ENCODE data around the gene TLCD3B.
"Not testable (repeated sequence)": the region's sequence is repeated elsewhere in the genome, so short reads cannot be mapped to it uniquely, and the experiment has no call there.

TLCD3B gene

DNA sequence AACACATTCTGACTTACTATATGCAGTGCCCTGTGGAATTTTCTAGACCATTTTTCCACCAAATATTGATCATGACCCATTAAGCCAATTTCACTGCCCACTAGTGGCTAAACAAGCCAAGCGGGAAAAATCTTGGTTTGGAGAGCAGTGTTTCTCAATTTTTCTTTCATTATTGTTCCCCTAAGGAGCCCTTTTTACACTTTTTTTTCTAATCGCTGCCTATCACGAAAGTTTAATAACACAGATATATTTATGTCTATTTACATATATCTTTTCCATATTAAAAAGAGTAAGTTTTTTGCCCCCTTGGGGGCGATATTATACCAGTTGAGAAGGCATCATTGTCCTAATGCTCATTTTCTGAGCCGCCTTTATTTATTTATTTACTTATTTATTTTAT is 10.8 kb upstream of the TLCD3B start:
- Mint-ChIP-seq H3K36me3 (no peaks in the 10 kb centered on the region), H3K27ac (no peak overlapping the region), H3K9me3 (no peaks in the 10 kb centered on the region), H3K4me1 (peaks cover 6% of the 10 kb centered on the region), H3K4me3 (no peak overlapping the region), H3K27me3 (peaks cover 24% of the 10 kb centered on the region)
- ATAC-seq: no peak

GRCh38 chr16:30040690-30041089 is 9.6 kb upstream of the TLCD3B start:
- ATAC-seq, H3K4me3 Mint-ChIP-seq, H3K9me3 Mint-ChIP-seq, H3K4me1 Mint-ChIP-seq, H3K36me3 Mint-ChIP-seq: not testable (repeated sequence)
- Mint-ChIP-seq H3K27me3 (peaks cover 24% of the 10 kb centered on the region), H3K27ac (peak overlapping the region; percentile 19)

DNA sequence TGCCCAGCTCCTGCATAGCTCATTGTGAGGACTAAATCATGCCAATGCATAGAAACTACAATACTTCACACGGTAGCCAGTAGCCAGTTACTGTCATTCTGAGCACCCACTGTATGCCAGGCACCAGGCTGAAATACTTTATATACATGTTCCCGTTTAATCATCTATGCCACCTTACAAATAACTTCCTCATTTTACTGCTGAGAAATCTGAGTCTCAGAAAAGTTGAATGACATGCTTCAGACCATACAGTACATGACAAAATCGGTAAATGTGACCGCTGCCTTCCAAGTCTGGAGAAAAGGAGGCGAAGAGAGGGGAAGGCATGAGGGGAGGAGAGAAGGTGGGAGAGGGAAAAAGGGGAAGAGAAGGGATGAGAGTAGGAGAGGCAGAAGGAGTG is 9.2 kb upstream of the TLCD3B start:
- ATAC-seq: peak; percentile 57
- Mint-ChIP-seq H3K4me3 (no peak overlapping the region), H3K9me3 (no peaks in the 10 kb centered on the region), H3K36me3 (no peaks in the 10 kb centered on the region), H3K4me1 (peaks cover 9% of the 10 kb centered on the region), H3K27ac (peak overlapping the region; percentile 19), H3K27me3 (peaks cover 24% of the 10 kb centered on the region)

DNA sequence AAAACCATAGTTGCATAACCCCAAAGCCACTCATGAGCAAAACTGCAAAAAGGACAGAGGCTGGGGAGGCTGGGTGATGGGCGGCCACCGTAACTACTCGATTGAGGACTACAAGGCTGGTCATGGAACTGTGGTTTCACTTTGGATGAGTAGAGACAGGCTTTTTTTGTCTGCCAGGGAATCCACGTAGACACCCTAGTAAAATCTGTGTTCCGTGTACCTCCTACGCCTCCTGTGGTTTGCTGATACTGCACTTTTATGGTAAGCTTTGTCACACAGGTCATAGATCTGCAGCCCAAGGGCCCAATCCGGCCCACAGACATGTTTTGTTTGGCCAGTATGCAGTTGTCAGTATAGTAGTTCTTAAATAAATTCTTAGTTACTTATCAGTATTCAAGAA is 2.2 kb upstream of the TLCD3B start:
- ATAC-seq: peak; percentile 64
- Mint-ChIP-seq H3K27me3 (peaks cover 87% of the 10 kb centered on the region), H3K4me1 (peaks cover 20% of the 10 kb centered on the region), H3K4me3 (no peak overlapping the region), H3K36me3 (no peaks in the 10 kb centered on the region), H3K9me3 (no peaks in the 10 kb centered on the region), H3K27ac (no peak overlapping the region)

DNA sequence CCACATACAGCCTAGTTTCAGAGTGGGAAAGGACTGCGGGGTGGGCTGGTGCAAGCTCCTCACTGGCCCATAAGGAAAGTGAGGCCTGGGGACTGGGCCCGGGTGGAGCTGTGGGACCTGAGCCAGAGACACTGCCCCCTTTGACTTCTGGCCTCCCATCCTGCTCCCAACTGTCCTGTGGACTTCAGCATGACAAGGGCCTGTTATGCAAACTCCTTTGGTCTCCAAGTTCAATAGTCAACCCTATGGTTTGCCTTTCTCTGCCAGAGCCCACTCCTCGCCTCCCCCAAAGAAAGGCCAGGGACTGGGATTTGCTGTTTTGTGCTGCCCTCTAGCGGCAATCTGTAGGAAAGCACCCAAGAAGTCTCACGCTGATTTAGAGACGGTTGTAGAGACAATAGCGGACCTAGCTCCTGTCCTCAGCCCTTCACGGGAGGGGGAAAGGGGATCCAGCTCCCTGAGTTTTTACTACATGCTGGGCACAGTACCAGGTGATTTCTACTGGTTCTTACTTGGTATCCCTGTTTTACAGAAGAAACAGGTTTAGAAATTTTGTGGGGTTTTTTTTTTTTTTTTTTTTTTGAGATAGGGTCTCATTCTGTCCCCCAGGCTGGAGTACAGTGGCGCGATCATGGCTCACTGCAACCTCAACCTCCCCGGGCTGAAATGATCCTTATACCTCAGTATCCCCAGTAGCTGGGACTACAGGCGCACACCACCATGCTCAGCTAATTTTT is 1.2 kb upstream of the TLCD3B start:
- Mint-ChIP-seq H3K36me3 (no peaks in the 10 kb centered on the region), H3K27me3 (peaks cover 97% of the 10 kb centered on the region), H3K4me3 (no peak overlapping the region), H3K27ac (no peak overlapping the region), H3K9me3 (no peaks in the 10 kb centered on the region), H3K4me1 (peaks cover 20% of the 10 kb centered on the region)
- no peak for ATAC-seq

GRCh38 chr16:30031477-30031918 is 427 bp upstream of the TLCD3B start:
- peaks cover 20% of the 10 kb centered on the region for H3K4me1 Mint-ChIP-seq
- H3K9me3 Mint-ChIP-seq: no peaks in the 10 kb centered on the region
- ATAC-seq: no peak
- H3K27ac Mint-ChIP-seq: no peak overlapping the region
- H3K4me3 Mint-ChIP-seq: no peak overlapping the region
- H3K27me3 Mint-ChIP-seq: peaks cover 100% of the 10 kb centered on the region
- no peaks in the 10 kb centered on the region for H3K36me3 Mint-ChIP-seq

- Mint-ChIP-seq H3K4me3 (no peak overlapping the region), H3K4me1 (peaks cover 23% of the 10 kb centered on the region), H3K27ac (no peak overlapping the region), H3K27me3 (peaks cover 97% of the 10 kb centered on the region), H3K9me3 (no peaks in the 10 kb centered on the region), H3K36me3 (no peaks in the 10 kb centered on the region)
- no peak for ATAC-seq
Measured at GRCh38 chr16:30030011-30030685, 923 bp downstream of the TLCD3B start.

DNA sequence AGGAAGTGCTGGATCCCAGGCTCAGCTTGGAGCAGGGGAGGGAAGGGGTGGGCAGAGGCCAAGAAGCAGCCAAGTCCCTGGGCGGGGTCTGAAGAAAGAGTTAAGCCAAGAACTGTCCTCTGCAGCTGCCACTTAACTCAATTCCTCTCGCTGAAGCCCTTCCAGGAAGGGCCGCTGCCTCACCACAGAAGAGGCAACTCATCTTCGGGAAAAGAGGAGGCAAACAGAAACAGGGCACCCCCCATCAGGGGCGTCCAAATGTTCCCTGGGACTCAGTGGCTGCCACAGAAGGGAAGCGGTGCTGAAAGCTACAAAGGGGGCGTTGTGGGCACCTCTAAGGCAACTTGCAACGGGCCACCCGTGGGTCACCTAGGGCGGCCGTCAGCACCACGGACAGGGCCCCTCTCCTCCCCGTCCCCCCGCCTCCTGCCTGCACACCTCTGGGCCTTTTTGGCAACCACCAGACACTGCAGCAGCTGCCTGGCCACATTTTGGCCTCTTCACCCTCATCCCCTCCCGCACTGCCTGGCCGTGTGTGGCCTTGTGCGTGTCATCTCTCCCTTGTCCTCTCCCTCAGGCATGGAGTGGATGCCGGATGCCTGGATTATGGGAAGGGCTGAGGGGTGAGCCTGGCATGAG is 2.5 kb downstream of the TLCD3B start:
- peaks cover 20% of the 10 kb centered on the region for H3K4me1 Mint-ChIP-seq
- H3K4me3 Mint-ChIP-seq: no peak overlapping the region
- H3K36me3 Mint-ChIP-seq: no peaks in the 10 kb centered on the region
- no peak overlapping the region for H3K27ac Mint-ChIP-seq
- no peak for ATAC-seq
- H3K27me3 Mint-ChIP-seq: peaks cover 94% of the 10 kb centered on the region
- no peaks in the 10 kb centered on the region for H3K9me3 Mint-ChIP-seq

DNA sequence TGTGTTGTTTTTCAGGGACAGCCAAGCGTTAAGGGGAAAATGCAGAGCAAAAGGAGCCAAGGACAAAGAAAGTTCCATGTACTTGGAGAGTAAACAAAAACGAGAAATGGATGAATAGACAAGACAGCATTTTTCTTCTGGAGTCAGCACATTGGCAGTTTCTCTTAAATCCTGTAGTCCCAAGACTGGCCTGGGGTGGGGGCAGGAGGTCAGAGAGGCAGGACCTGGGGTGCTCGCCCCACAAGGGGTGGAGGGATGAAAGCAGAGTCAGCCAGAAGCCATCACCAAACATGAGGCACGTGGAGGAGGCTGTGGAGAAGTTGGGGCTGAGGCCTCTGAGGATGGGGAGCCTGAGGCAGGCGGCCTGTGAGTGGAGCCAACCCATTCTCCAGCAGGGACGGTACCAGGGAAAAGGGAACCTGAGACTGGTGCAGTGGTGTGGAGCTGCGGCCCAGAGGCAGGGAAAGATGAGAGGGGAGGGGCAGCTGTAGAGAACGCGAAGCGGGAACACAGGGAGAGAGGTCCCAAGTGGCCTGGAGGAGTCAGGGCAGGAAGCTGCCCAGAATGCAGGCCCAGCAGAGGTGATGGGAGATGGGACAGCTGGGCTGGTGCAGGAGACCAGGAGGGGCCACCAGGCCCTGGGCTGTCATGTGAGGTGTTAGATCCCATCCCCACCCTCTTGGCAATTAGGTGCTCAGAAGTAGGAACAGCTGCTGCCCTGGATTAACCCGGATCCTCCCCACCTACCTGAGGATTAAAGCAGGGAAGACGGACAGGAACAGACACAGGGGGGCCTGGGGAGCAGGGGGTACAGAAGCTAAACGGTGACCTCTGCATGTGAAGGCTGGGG is 3.3 kb downstream of the TLCD3B start:
- peaks cover 20% of the 10 kb centered on the region for H3K4me1 Mint-ChIP-seq
- no peaks in the 10 kb centered on the region for H3K36me3 Mint-ChIP-seq
- no peak overlapping the region for H3K4me3 Mint-ChIP-seq
- H3K27ac Mint-ChIP-seq: no peak overlapping the region
- peaks cover 92% of the 10 kb centered on the region for H3K27me3 Mint-ChIP-seq
- no peaks in the 10 kb centered on the region for H3K9me3 Mint-ChIP-seq
- ATAC-seq: no peak

- H3K27ac Mint-ChIP-seq: no peak overlapping the region
- H3K36me3 Mint-ChIP-seq: no peaks in the 10 kb centered on the region
- H3K4me1 Mint-ChIP-seq: peaks cover 16% of the 10 kb centered on the region
- H3K4me3 Mint-ChIP-seq: no peak overlapping the region
- peaks cover 79% of the 10 kb centered on the region for H3K27me3 Mint-ChIP-seq
- no peaks in the 10 kb centered on the region for H3K9me3 Mint-ChIP-seq
- ATAC-seq: no peak
Measured at GRCh38 chr16:30026449-30026848, 4.6 kb downstream of the TLCD3B start.

GRCh38 chr16:30025574-30025973 is 5.5 kb downstream of the TLCD3B start:
- no peaks in the 10 kb centered on the region for H3K9me3 Mint-ChIP-seq
- H3K4me1 Mint-ChIP-seq: peaks cover 25% of the 10 kb centered on the region
- peaks cover 70% of the 10 kb centered on the region for H3K27me3 Mint-ChIP-seq
- H3K27ac Mint-ChIP-seq: no peak overlapping the region
- no peaks in the 10 kb centered on the region for H3K36me3 Mint-ChIP-seq
- H3K4me3 Mint-ChIP-seq: no peak overlapping the region
- ATAC-seq: no peak

DNA sequence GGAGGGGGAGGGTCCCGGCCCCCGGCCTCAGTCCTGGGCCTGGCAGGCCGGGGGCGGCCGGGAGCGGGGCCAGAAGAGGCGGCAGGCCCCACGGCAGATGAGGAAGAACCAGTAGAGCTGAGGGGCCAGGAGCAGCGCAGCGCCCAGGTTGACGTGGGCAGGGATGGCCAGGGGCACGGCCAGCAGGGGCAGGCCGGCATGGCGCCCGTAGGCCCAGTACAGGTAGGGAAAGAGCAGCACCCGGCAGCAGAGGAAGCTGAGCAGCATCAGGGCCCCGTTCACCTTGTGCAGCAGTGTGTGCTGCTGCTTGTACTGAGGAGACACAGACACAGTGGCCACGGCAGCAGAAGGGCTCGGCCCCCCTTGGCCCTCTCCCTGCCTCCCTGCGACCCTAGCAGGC is 5.9 kb downstream of the TLCD3B start:
- ATAC-seq: no peak
- H3K9me3 Mint-ChIP-seq: no peaks in the 10 kb centered on the region

DNA sequence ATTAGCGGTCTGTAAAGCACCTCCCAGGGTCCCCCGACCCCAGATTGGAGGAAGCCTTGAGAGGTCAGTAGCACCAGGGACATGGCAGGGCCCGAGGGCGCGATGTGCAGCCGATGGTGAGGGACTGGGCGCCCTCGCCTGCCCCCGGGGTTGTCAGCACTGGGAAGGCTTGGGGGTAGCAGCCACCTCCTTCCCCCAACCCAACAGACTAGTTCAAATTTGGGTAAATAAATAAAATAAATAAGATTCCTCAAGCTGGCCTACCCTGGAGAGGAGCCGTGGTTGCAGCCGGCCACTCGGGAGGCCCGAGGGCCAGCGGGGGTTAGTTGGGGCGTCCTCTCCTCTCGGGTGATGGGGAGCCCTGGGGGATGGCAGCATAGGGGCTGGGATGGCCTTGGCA is 6.6 kb downstream of the TLCD3B start:
- ATAC-seq: no peak
- peaks cover 21% of the 10 kb centered on the region for H3K4me1 Mint-ChIP-seq
- H3K27me3 Mint-ChIP-seq: peaks cover 59% of the 10 kb centered on the region
- no peaks in the 10 kb centered on the region for H3K9me3 Mint-ChIP-seq
- H3K27ac Mint-ChIP-seq: no peak overlapping the region
- H3K4me3 Mint-ChIP-seq: no peak overlapping the region
- no peaks in the 10 kb centered on the region for H3K36me3 Mint-ChIP-seq

More for the DNA sequence above, 5.9 kb downstream of the TLCD3B start:
- Mint-ChIP-seq H3K36me3 (no peaks in the 10 kb centered on the region), H3K4me1 (peaks cover 23% of the 10 kb centered on the region), H3K27ac (no peak overlapping the region), H3K27me3 (peaks cover 66% of the 10 kb centered on the region), H3K4me3 (no peak overlapping the region)

GRCh38 chr16:30023586-30023985 is 7.5 kb downstream of the TLCD3B start:
- no peaks in the 10 kb centered on the region for H3K9me3 Mint-ChIP-seq
- H3K4me1 Mint-ChIP-seq: peaks cover 21% of the 10 kb centered on the region
- no peaks in the 10 kb centered on the region for H3K36me3 Mint-ChIP-seq
- H3K4me3 Mint-ChIP-seq: no peak overlapping the region
- H3K27ac Mint-ChIP-seq: no peak overlapping the region
- ATAC-seq: no peak
- H3K27me3 Mint-ChIP-seq: peaks cover 50% of the 10 kb centered on the region

GRCh38 chr16:30022887-30023286 is 8.2 kb downstream of the TLCD3B start, which contains the start of gene C16orf92:
Gene C16orf92, plus strand, starts transcription at chr16:30023198. Its CDS starts 143 bp downstream, at chr16:30023341.
- H3K27ac Mint-ChIP-seq: no peak within 1 kb of the TSS
- peaks cover 21% of the 10 kb centered on the region for H3K4me1 Mint-ChIP-seq
- H3K36me3 Mint-ChIP-seq: no peaks in the 10 kb centered on the region
- no peaks in the 10 kb centered on the region for H3K9me3 Mint-ChIP-seq
- no peak within 1 kb of the TSS for H3K4me3 Mint-ChIP-seq
- H3K27me3 Mint-ChIP-seq: peaks cover 43% of the 10 kb centered on the region
- ATAC-seq: no peak
